HepG2 (cell line): ENCODE results near the gene RNF168. TPM values are rescaled to one million over a fixed set of nuclear protein-coding genes. Genes with fewer than 3 reads are reported as not detected.

Experiments used
- ATAC-seq: fragments of 200-7000 bp; cut with Tn5 transposase; 3 replicates; pipeline ENCODE4 v1.9.1; 2020; ENCODE audit warnings: mild to moderate bottlenecking, moderate library complexity
- BruUV-seq: library from RNA; stranded (reverse); fragments of 400-500 nt; replicated peaks from 2 replicates; lab custom pipeline; 2021; lab: Mats Ljungman, UMichigan
- CTCF ChIA-PET: fragments of 300-600 bp; formaldehyde crosslinking; extraction: SDS; loops from one replicate; lab custom pipeline; 2021; ENCODE audit warnings: low total read pairs, inconsistent platforms, low intra/inter-chr PET ratio; lab: Yijun Ruan, JAX
- POLR2A ChIA-PET: fragments of 350-600 bp; sonication (Branson Sonifier 250); formaldehyde crosslinking; loops from one replicate; lab custom pipeline; 2020; ENCODE audit warnings: antibody characterized with exemption, inconsistent platforms; lab: Yijun Ruan, JAX
- DNase-seq: peaks from one replicate; pipeline ENCODE4 v3.0.0-alpha.2; 2015; ENCODE audit warnings: low spot score
- FAIRE-seq: peaks from 3 replicates; lab custom pipeline; 2011; peaks lifted over from hg19 to GRCh38; lab: Jason Lieb, UNC
- H2AFZ ChIP-seq: one replicate; pipeline ENCODE4 v1.6.1; 2011; ENCODE audit warnings: low read length, inconsistent platforms
- H3K27ac ChIP-seq: fragments of 300-600 bp; 3 replicates; pipeline ENCODE4 v1.8.0; 2011; ENCODE audit warnings: mixed run types, mild to moderate bottlenecking, mixed read lengths, low read length, inconsistent platforms; ENCODE audit not compliant: insufficient read depth; ENCODE audit errors: extremely low read length
- H3K27me3 ChIP-seq, 2 experiments: fragments of 200-600 bp in 1 of 2; 2 replicates in 1 of 2; 3 replicates in 1 of 2; pipeline versions ENCODE4 v1.6.0 to v1.8.0; 2011; ENCODE audit warnings: low read length in 2 of 2, mild to moderate bottlenecking in 2 of 2, moderate library complexity in 2 of 2, inconsistent platforms in 1 of 2; ENCODE audit not compliant: insufficient read depth in 2 of 2, control insufficient read depth in 1 of 2
- H3K36me3 ChIP-seq, 2 experiments: fragments of 200-600 bp in 1 of 2; replicated peaks in 1 of 2; 2 replicates in 1 of 2; 3 replicates in 1 of 2; pipeline versions ENCODE4 v1.5.1 to v1.8.0; 2011; ENCODE audit warnings: low read length in 2 of 2, inconsistent platforms in 1 of 2; ENCODE audit not compliant: insufficient read depth in 2 of 2, control insufficient read depth in 1 of 2
- H3K4me1 ChIP-seq: 2 replicates; pipeline ENCODE4 v1.5.1; 2012; ENCODE audit warnings: low read length, inconsistent platforms; ENCODE audit not compliant: insufficient read depth
- H3K4me2 ChIP-seq: 2 replicates; pipeline ENCODE4 v1.6.0; 2011; ENCODE audit warnings: low read depth, low read length, inconsistent platforms
- H3K4me3 ChIP-seq, 3 experiments: fragments of 200-600 bp in 1 of 3; sonication (generic), shearing (Covaris generic) in 1 of 3; replicated peaks in 1 of 3; 2 replicates each; pipeline ENCODE4 v1.5.1; 2011 to 2016; ENCODE audit warnings: low read length in 3 of 3, inconsistent platforms in 2 of 3, low read depth in 2 of 3, mild to moderate bottlenecking in 2 of 3, control low read depth in 1 of 3, mixed read lengths in 1 of 3; ENCODE audit not compliant: insufficient read depth in 1 of 3
- H3K79me2 ChIP-seq: one replicate; pipeline ENCODE4 v1.6.1; 2011; ENCODE audit warnings: low read length, inconsistent platforms; ENCODE audit not compliant: insufficient read depth
- H3K9ac ChIP-seq: 2 replicates; pipeline ENCODE4 v1.6.0; 2011; ENCODE audit warnings: mild to moderate bottlenecking, low read depth, low read length, inconsistent platforms; ENCODE audit not compliant: insufficient read depth
- H3K9me3 ChIP-seq: 2 replicates; pipeline ENCODE4 v1.5.1; 2012; ENCODE audit warnings: mild to moderate bottlenecking, low read length
- H4K20me1 ChIP-seq: 2 replicates; pipeline ENCODE4 v1.6.0; 2011; ENCODE audit warnings: inconsistent platforms, mild to moderate bottlenecking, low read length, moderate library complexity; ENCODE audit not compliant: insufficient read depth
- BRF2 ChIP-seq: sonication (generic); formaldehyde crosslinking; IDR thresholded peaks from 2 replicates; pipeline ENCODE4 v1.8.1; 2022; ENCODE audit warnings: mild to moderate bottlenecking, missing genetic modification reagents
- GMEB2 ChIP-seq: IDR thresholded peaks from 2 replicates; pipeline ENCODE4 v1.6.1; 2016; ENCODE audit warnings: missing biosample characterization, missing genetic modification reagents, low read depth
- MEIS1 ChIP-seq: sonication (generic); formaldehyde crosslinking; IDR thresholded peaks from 2 replicates; pipeline ENCODE4 v1.9.0; 2021; ENCODE audit warnings: mild to moderate bottlenecking, missing genetic modification reagents, moderate library complexity, borderline replicate concordance
- MTF2 ChIP-seq: sonication (generic); formaldehyde crosslinking; IDR thresholded peaks from 2 replicates; pipeline ENCODE4 v1.5.0; 2020; ENCODE audit warnings: missing genetic modification reagents, borderline replicate concordance
- NR2C2 ChIP-seq: sonication (generic); formaldehyde crosslinking; IDR thresholded peaks from 2 replicates; pipeline ENCODE4 v1.4.0; 2020; ENCODE audit warnings: missing genetic modification reagents, mild to moderate bottlenecking, moderate library complexity, borderline replicate concordance
- RERE ChIP-seq: IDR thresholded peaks from 2 replicates; pipeline ENCODE4 v1.6.1; 2016; ENCODE audit warnings: low read depth, missing genetic modification reagents, missing compliant biosample characterization
- RORA ChIP-seq: sonication (generic); formaldehyde crosslinking; IDR thresholded peaks from 2 replicates; pipeline ENCODE4 v1.5.0; 2020; ENCODE audit warnings: mild to moderate bottlenecking, missing genetic modification reagents, moderate library complexity
- ZFP82 ChIP-seq: sonication (generic); formaldehyde crosslinking; IDR thresholded peaks from 2 replicates; pipeline ENCODE4 v1.5.1; 2020; ENCODE audit warnings: mild to moderate bottlenecking, missing genetic modification reagents, borderline replicate concordance
- ZNF205 ChIP-seq: IDR thresholded peaks from 2 replicates; pipeline ENCODE4 v1.6.1; 2018; ENCODE audit warnings: missing biosample characterization, missing genetic modification reagents
- ZNF510 ChIP-seq: sonication (generic); formaldehyde crosslinking; IDR thresholded peaks from 2 replicates; pipeline ENCODE4 v1.4.0; 2020; ENCODE audit warnings: low read depth, mild to moderate bottlenecking, missing genetic modification reagents
- ZNF589 ChIP-seq: sonication (generic); formaldehyde crosslinking; conservative IDR thresholded peaks from 2 replicates; pipeline ENCODE4 v1.8.0; 2022; ENCODE audit warnings: mild to moderate bottlenecking, moderate library complexity, missing genetic modification reagents
- ZNF737 ChIP-seq: sonication (generic); formaldehyde crosslinking; IDR thresholded peaks from 2 replicates; pipeline ENCODE4 v1.5.0; 2020; ENCODE audit warnings: missing genetic modification reagents, mild to moderate bottlenecking, borderline replicate concordance
- WGBS: methylation state at CpG from one replicate; pipeline ENCODE4 v1.1.6; 2017; ENCODE audit warnings: low lambda C conversion rate; 5-methylcytosine and 5-hydroxymethylcytosine counted together
- in situ Hi-C: cut with HindIII; loops from 2 replicates; pipeline ENCODE4 v1.10.0; 2017; ENCODE audit warnings: low pct_unique_long_range_greater_than_20kb; ENCODE audit not compliant: extremely low pct_ligation_motif_present
- intact Hi-C: fragments of 100-400 bp; cut with micrococcal nuclease; formaldehyde crosslinking; loops from one replicate; pipeline ENCODE4 v1.10.0; 2022; ENCODE audit not compliant: unreplicated experiment
- polyA plus RNA-seq, 8 experiments: library from polyadenylated mRNA; depleted of rRNA in 3 of 8; stranded (reverse) in 7 of 8; unstranded in 1 of 8; fragments of >200 nt; fragmentation: Illumina TruSeq in 4 of 8; extraction: Trizol in 4 of 8; gene quantifications; 2 replicates each; pipeline versions ENCODE4 v1.2.1 to v1.2.3, GENCODE V29; 2011 to 2016; ENCODE audit warnings: low read depth in 4 of 8, missing spikeins in 1 of 8, mixed read lengths in 1 of 8; ENCODE audit not compliant: insufficient read depth in 1 of 8
- total RNA-seq, 5 experiments: library from RNA; depleted of rRNA; stranded (reverse); fragments of >200 nt; fragmentation: Illumina TruSeq; extraction: Trizol; gene quantifications; 2 replicates each; pipeline ENCODE4 v1.2.3, GENCODE V29; 2016; ENCODE audit warnings: low read depth in 1 of 5
- TF ChIP-seq, protein P1 (sequence below): sonication (generic); formaldehyde crosslinking; conservative IDR thresholded peaks from 2 replicates; pipeline ENCODE4 v1.5.0; 2020; ENCODE audit warnings: missing genetic modification reagents

The RNF168 gene
- total and polyA plus RNA-seq, 2 of the 13 experiments (the other 11 are each of a cell fraction or from before 2014, with no cell fraction given): 3.7 to 22.9 TPM

- intact Hi-C loops (no loop called here), in situ Hi-C loops (loop anchor here (10.0 kb wide), 1 partner anchor 490 kb away; no protein-coding TSS in a partner anchor)
- 90% methylated on average over 1 of the region's 1 CpG for WGBS
- Histone ChIP-seq H3K9ac (no peak overlapping the region), H3K4me3 (no peak overlapping the region), H3K4me1 (peaks cover 19% of the 10 kb centered on the region), H4K20me1 (no peaks in the 10 kb centered on the region), H3K36me3 (no peaks in the 10 kb centered on the region), H3K27ac (no peak overlapping the region), H3K9me3 (no peaks in the 10 kb centered on the region), H3K4me2 (no peak overlapping the region), H3K27me3 (peaks cover 0 to 7% of the 10 kb centered on the region in 2 experiments; a peak in 4 of 5 replicates), H2AFZ (no peak overlapping the region), H3K79me2 (no peaks in the 10 kb centered on the region)
- POLR2A ChIA-PET: no interaction called here
- no TSS peak for BruUV-seq
- CTCF ChIA-PET: no interaction called here
- DNase-seq (no peak), FAIRE-seq (no peak), ATAC-seq (no peak)
- TF ChIP-seq ZNF205 (CRISPR knock-in tag) (no peak), MTF2 (CRISPR knock-in tag) (no peak), ZNF737 (CRISPR knock-in tag) (no peak), GMEB2 (CRISPR knock-in tag) (no peak), ZNF589 (CRISPR knock-in tag) (no peak), NR2C2 (no peak), RERE (CRISPR knock-in tag) (no peak), BRF2 (CRISPR knock-in tag) (no peak), RORA (CRISPR knock-in tag) (no peak), ZFP82 (no peak), MEIS1 (CRISPR knock-in tag) (no peak), ZNF510 (CRISPR knock-in tag) (no peak)
- TF ChIP-seq, protein P1, sequence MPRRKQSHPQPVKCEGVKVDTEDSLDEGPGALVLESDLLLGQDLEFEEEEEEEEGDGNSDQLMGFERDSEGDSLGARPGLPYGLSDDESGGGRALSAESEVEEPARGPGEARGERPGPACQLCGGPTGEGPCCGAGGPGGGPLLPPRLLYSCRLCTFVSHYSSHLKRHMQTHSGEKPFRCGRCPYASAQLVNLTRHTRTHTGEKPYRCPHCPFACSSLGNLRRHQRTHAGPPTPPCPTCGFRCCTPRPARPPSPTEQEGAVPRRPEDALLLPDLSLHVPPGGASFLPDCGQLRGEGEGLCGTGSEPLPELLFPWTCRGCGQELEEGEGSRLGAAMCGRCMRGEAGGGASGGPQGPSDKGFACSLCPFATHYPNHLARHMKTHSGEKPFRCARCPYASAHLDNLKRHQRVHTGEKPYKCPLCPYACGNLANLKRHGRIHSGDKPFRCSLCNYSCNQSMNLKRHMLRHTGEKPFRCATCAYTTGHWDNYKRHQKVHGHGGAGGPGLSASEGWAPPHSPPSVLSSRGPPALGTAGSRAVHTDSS (CRISPR knock-in tag): no peak
Measured at GRCh38 chr3:196514350-196514716, 10.8 kb upstream of the RNF168 start.
